ENCODE results near the gene ZNF468.
"Not testable (repeated sequence)": the region's sequence is repeated elsewhere in the genome, so short reads cannot be mapped to it uniquely, and the experiment has no call there.

GRCh38 chr19:52898596-52898995 is 41.2 kb upstream of the ZNF468 start:
- TF ChIP-seq, protein P1, sequence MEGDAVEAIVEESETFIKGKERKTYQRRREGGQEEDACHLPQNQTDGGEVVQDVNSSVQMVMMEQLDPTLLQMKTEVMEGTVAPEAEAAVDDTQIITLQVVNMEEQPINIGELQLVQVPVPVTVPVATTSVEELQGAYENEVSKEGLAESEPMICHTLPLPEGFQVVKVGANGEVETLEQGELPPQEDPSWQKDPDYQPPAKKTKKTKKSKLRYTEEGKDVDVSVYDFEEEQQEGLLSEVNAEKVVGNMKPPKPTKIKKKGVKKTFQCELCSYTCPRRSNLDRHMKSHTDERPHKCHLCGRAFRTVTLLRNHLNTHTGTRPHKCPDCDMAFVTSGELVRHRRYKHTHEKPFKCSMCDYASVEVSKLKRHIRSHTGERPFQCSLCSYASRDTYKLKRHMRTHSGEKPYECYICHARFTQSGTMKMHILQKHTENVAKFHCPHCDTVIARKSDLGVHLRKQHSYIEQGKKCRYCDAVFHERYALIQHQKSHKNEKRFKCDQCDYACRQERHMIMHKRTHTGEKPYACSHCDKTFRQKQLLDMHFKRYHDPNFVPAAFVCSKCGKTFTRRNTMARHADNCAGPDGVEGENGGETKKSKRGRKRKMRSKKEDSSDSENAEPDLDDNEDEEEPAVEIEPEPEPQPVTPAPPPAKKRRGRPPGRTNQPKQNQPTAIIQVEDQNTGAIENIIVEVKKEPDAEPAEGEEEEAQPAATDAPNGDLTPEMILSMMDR (IDR thresholded peaks at IDR 0.05) = not testable (repeated sequence)
- not testable (repeated sequence) for TF ChIP-seq POLR2A, POLR2AphosphoS5, EP300 (IDR thresholded peaks at IDR 0.05)

Measured in sigmoid colon (tissue), 4 donors.